Fibroblast of pulmonary artery (primary cell): Measurements from ENCODE around the gene UBE2J2.

Source experiments
- DNase-seq: peaks from one replicate; pipeline ENCODE4 v3.0.0-alpha.2; 2010; ENCODE audit warnings: low read depth
- H3K4me3 ChIP-seq: replicated peaks from 2 replicates; pipeline ENCODE4 v1.5.1; 2011; ENCODE audit warnings: low read depth, mild to moderate bottlenecking, control low read depth, low read length, moderate library complexity
- TF ChIP-seq, protein P1 (sequence below): IDR thresholded peaks from 2 replicates; pipeline ENCODE4 v1.5.1; 2011; ENCODE audit warnings: mild to moderate bottlenecking, control low read depth, low read length, inconsistent platforms; ENCODE audit errors: missing control alignments

UBE2J2 gene

DNA sequence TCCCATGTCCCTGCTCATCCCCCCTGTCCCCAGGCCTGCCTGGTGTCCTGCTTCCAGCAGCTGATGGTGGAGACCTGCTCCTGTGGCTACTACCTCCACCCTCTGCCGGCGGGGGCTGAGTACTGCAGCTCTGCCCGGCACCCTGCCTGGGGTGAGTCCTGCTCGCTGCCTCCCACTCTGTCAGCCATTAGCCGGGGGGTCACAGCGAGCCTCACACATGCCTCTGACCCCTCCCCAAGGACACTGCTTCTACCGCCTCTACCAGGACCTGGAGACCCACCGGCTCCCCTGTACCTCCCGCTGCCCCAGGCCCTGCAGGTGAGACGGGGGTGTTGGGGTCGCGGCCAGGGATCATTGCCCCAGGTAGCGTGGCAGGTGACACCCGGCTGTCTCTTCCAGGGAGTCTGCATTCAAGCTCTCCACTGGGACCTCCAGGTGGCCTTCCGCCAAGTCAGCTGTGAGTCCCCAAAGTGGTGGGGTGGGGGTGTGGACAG lies 16.6 kb upstream of the UBE2J2 start:
- peak; percentile 38 for DNase-seq
- TF ChIP-seq, protein P1, sequence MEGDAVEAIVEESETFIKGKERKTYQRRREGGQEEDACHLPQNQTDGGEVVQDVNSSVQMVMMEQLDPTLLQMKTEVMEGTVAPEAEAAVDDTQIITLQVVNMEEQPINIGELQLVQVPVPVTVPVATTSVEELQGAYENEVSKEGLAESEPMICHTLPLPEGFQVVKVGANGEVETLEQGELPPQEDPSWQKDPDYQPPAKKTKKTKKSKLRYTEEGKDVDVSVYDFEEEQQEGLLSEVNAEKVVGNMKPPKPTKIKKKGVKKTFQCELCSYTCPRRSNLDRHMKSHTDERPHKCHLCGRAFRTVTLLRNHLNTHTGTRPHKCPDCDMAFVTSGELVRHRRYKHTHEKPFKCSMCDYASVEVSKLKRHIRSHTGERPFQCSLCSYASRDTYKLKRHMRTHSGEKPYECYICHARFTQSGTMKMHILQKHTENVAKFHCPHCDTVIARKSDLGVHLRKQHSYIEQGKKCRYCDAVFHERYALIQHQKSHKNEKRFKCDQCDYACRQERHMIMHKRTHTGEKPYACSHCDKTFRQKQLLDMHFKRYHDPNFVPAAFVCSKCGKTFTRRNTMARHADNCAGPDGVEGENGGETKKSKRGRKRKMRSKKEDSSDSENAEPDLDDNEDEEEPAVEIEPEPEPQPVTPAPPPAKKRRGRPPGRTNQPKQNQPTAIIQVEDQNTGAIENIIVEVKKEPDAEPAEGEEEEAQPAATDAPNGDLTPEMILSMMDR, result peak; percentile 49
- H3K4me3 ChIP-seq, result no peak overlapping the region

- DNase-seq, result no peak
- H3K4me3 ChIP-seq, result no peak overlapping the region
- TF ChIP-seq, protein P1, result no peak
These were observed 13.8 kb upstream of the UBE2J2 start for GRCh38 chr1:1287288-1288110.

DNA sequence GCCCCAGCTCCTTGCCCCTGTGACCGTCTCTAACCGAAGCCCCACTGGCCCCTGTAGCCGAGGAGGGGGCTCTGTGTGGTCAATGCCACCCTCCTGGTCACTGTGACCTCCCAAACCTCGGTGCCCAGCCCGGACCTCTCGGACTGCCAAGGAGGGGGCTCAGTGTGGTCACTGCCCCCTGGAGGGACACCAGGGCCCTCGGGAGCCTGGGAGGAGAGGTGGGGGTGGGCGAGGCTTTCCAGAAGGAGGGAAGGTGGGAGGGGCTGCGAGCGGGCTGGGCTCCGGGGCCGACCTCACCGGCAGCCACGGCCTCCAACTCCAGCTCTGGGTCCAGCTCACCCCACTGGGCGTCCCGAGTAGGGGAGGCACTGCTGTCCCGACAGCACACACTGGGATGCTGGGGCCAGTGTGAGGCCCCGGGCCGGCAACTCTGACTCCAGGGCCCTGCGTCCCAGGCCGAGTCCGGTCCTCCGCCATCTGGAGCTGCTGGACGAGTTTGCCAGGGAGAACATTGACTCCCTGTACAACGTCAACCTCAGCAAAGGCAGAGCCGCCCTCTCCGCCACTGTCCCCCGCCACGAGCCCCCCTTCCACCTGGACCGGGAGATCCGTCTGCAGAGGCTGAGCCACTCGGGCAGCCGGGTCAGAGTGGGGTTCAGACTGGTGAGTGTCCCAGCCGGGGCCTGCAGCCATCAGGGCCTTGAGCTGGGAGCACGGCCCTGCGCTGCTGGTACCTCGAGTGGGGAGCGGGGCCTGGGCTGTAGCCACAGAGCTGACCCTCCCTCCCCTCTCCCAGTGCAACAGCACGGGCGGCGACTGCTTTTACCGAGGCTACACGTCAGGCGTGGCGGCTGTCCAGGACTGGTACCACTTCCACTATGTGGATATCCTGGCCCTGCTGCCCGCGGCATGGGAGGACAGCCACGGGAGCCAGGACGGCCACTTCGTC lies 12.9 kb upstream of the UBE2J2 start:
- TF ChIP-seq, protein P1, result no peak
- DNase-seq, result no peak
- H3K4me3 ChIP-seq, result no peak overlapping the region

GRCh38 chr1:1285611-1286311 lies 12.1 kb upstream of the UBE2J2 start:
- DNase-seq, result no peak
- TF ChIP-seq, protein P1, result no peak
- H3K4me3 ChIP-seq, result no peak overlapping the region

DNA sequence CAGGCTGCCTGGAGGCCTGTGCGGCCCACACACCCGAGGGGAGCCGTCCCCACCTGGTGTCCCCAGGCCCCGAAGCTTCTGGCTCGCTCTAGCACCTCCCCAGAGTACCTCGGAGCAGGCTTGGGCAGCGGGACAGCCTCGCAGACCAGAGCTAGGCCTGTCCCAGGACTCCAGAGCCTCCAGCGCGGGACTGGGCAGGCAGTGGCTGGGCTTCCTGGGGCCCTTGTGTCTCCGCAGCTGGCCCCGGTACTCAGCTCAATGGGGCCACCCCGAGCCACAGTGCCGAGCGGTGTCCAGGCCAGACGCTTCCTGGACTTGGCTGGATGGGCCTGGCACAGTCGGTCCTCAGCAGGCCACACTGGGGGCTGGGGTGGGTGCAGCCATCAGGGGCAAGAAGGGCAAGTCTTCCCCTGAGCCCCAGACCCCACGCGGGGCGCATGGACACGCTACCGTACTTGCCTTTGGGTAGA lies 11.5 kb upstream of the UBE2J2 start:
- H3K4me3 ChIP-seq, result no peak overlapping the region
- DNase-seq, result no peak
- TF ChIP-seq, protein P1, result no peak

- TF ChIP-seq, protein P1, result no peak
- no peak overlapping the region for H3K4me3 ChIP-seq
- DNase-seq, result no peak
These were observed 10.8 kb upstream of the UBE2J2 start for GRCh38 chr1:1284221-1285101.
